GM23338 (cell line): ENCODE measurements around the gene DYNC2LI1. TPM values are rescaled to one million over a fixed set of nuclear protein-coding genes. Genes with fewer than 3 reads are reported as not detected.

Experiments
- polyA plus RNA-seq: library from polyadenylated mRNA; unstranded; fragments of >200 nt; fragmentation: Nextera tagmentation; extraction: Ambion mirVana; gene quantifications from 2 replicates; pipeline ENCODE4 v1.2.1, GENCODE V29; 2016
- small RNA-seq: library from RNA; depleted of rRNA; stranded (forward); fragments of <200 nt; gene quantifications from one replicate; pipeline ENCODE3, GENCODE V24; 2014; ENCODE audit warnings: low replicate concordance
- total RNA-seq: library from RNA; depleted of rRNA; stranded (reverse); fragments of >200 nt; shearing (Covaris generic); gene quantifications from 2 replicates; pipeline ENCODE4 v1.2.3, GENCODE V29; 2014; rRNA removed

Gene DYNC2LI1
- total and polyA plus RNA-seq, 2 experiments from 2014 or later = 8.4 to 11.5 TPM

Small RNAs within 50 kb of the gene (small RNA-seq; reads per million reads assigned to genes)
- not detected for gene RN7SKP66

Other genes with a start within 250 kb of the DYNC2LI1 start
- gene THADA, start 178.0 kb upstream of the DYNC2LI1 start, total RNA-seq = 26.2 and 30.7 TPM in 2 replicates
- 11.1 and 17.0 TPM in 2 replicates for gene THADA, start 178.0 kb upstream of the DYNC2LI1 start, polyA plus RNA-seq
- 6.5 and 6.7 TPM in 2 replicates for gene PLEKHH2, start 136.8 kb upstream of the DYNC2LI1 start, total RNA-seq
- 4.9 and 5.4 TPM in 2 replicates for gene PLEKHH2, start 136.8 kb upstream of the DYNC2LI1 start, polyA plus RNA-seq
- gene C1GALT1C1L, start 97.6 kb upstream of the DYNC2LI1 start, total RNA-seq = 0.17 TPM in 1 of 2 replicates, not detected in the other
- 0.99 and 1.3 TPM in 2 replicates for gene C1GALT1C1L, start 97.6 kb upstream of the DYNC2LI1 start, polyA plus RNA-seq
- gene ABCG5, start 64.8 kb downstream of the DYNC2LI1 start, total RNA-seq = not detected in 2 replicates
- 0.08 and 0.14 TPM in 2 replicates for gene ABCG5, start 64.8 kb downstream of the DYNC2LI1 start, polyA plus RNA-seq
- 0.31 and 0.35 TPM in 2 replicates for gene ABCG8, start 64.9 kb downstream of the DYNC2LI1 start, total RNA-seq
- 0.03 and 0.19 TPM in 2 replicates for gene ABCG8, start 64.9 kb downstream of the DYNC2LI1 start, polyA plus RNA-seq
- 200 and 211 TPM in 2 replicates for gene LRPPRC, start 221.9 kb downstream of the DYNC2LI1 start, total RNA-seq
- gene LRPPRC, start 221.9 kb downstream of the DYNC2LI1 start, polyA plus RNA-seq = 163 and 175 TPM in 2 replicates